ENCODE measurements around the gene PIGH.
A peak's percentile ranks its signal among the peaks of the same experiment; 100 is the strongest.
"Not testable (repeated sequence)": the region's sequence is repeated elsewhere in the genome, so short reads cannot be mapped to it uniquely, and the experiment has no call there.

PIGH gene

DNA sequence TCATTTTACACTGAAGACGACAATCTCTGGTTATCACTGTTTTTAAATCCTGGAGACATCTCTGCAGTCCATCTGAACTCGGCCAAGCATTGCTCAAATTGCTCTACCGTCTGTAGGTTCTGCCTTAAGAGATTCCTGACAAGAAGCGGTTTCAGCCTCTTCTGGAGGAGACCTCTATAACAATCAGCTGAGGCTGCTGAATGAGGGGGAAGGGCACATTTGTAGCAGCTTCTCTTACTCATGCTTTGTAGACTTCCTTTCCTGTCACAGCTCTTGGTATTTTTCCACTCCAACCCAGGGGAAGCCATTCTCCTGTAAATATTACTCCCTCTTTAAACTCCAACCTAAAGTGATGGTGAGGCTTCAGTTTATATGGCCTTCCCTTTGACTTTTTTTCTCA lies 22.6 kb upstream of the PIGH start:
- peaks cover 25% of the 10 kb centered on the region for H3K4me1 Mint-ChIP-seq
- H3K9me3 Mint-ChIP-seq: no peaks in the 10 kb centered on the region
- DNase-seq (ENCODE audit: low spot score in 2 of 2) (no peak), ATAC-seq (no peak)
- no peak overlapping the region for H3K27ac Mint-ChIP-seq
- no peak overlapping the region for H3K4me3 Mint-ChIP-seq
- peaks cover 12% of the 10 kb centered on the region for H3K36me3 Mint-ChIP-seq

DNA sequence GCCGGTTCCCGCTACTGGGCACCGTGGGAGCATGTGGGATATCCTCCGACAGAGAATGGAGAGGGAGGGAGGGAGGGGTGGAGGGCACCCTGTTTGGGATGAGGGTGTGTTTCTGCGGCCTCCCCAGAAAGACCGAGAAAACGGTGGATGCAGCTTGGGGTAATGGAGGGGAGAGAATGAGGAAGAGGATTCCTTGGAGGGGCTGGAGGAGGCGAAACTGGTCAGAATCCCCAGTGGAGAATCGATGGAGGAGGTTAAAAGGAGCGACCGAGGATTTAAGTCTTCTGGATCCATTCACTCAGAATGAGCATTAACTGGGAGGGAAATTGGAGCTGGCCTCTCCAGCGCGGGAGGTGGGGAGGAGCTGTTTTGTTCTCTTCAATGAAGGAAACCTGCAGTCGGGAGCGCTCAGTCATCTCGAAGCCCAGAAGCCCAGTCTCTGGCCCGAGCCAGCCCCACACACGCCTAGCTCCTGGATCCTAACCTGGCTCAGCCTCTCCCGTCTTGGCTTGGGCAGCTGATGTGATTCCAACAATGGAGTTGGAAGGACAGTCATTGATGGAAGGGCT lies 20.2 kb upstream of the PIGH start:
- H3K9me3 Mint-ChIP-seq: no peaks in the 10 kb centered on the region
- DNase-seq (ENCODE audit: low spot score in 2 of 2) (no peak), ATAC-seq (no peak)
- peak overlapping the region; percentile 88 for H3K27ac Mint-ChIP-seq
- peaks cover 25% of the 10 kb centered on the region for H3K4me1 Mint-ChIP-seq
- peaks cover 12% of the 10 kb centered on the region for H3K36me3 Mint-ChIP-seq
- peak overlapping the region; percentile 83 for H3K4me3 Mint-ChIP-seq

- ATAC-seq: peak; percentile 92
- Mint-ChIP-seq H3K9me3 (no peaks in the 10 kb centered on the region), H3K27ac (peak within 1 kb of the TSS; percentile 88), H3K4me1 (peaks cover 25% of the 10 kb centered on the region), H3K4me3 (peak within 1 kb of the TSS; percentile 83), H3K36me3 (peaks cover 12% of the 10 kb centered on the region)
- DNase-seq (ENCODE audit: low spot score in 2 of 2): peak; percentile 95 to 96
These were observed 19.6 kb upstream of the PIGH start, which contains the start of gene ARG2 for GRCh38 chr14:67619446-67620216. Gene ARG2 (plus strand): TSS chr14:67619920. CDS start chr14:67619978, 58 bp downstream.

- ATAC-seq: peak; percentile 57
- peak overlapping the region; percentile 88 for H3K27ac Mint-ChIP-seq
- H3K4me1 Mint-ChIP-seq: peaks cover 25% of the 10 kb centered on the region
- peaks cover 12% of the 10 kb centered on the region for H3K36me3 Mint-ChIP-seq
- DNase-seq (ENCODE audit: low spot score in 2 of 2): peak in 1 of 2 donors; percentile 52
- no peaks in the 10 kb centered on the region for H3K9me3 Mint-ChIP-seq
- peak overlapping the region; percentile 83 for H3K4me3 Mint-ChIP-seq
These were observed 18.6 kb upstream of the PIGH start for GRCh38 chr14:67618617-67619063.

DNA sequence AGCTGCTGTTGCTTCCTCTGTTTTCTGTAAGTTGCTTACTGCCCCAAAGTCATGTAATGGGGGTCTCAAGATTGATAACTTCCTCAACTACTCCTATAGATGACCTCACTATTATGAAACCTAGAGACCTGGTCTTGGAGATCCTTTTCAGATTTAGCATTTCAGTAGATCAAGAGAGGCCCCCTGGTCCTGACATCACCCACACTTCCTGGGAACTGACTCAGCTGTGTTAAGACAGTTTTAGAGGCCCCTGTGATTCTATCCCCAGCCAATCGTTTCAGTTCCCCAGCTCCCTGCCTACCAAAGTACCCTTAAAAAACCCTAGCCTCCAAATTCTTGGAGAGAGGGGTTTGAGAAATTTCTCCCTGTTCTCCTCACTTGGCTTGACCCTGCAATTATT lies 10.4 kb upstream of the PIGH start:
- H3K27ac Mint-ChIP-seq: no peak overlapping the region
- H3K9me3 Mint-ChIP-seq: no peaks in the 10 kb centered on the region
- no peak overlapping the region for H3K4me3 Mint-ChIP-seq
- H3K4me1 Mint-ChIP-seq: peaks cover 5% of the 10 kb centered on the region
- H3K36me3 Mint-ChIP-seq: no peaks in the 10 kb centered on the region
- DNase-seq (ENCODE audit: low spot score in 2 of 2) (no peak), ATAC-seq (peak; percentile 78)

- Mint-ChIP-seq H3K27ac (no peak overlapping the region), H3K36me3 (no peaks in the 10 kb centered on the region), H3K4me3 (no peak overlapping the region), H3K4me1 (peaks cover 5% of the 10 kb centered on the region), H3K9me3 (no peaks in the 10 kb centered on the region)
- no peak for ATAC-seq
- no peak for DNase-seq (ENCODE audit: low spot score in 2 of 2)
These were observed 9.7 kb upstream of the PIGH start for GRCh38 chr14:67609642-67610310.

GRCh38 chr14:67607646-67608045 lies 7.6 kb upstream of the PIGH start:
- Mint-ChIP-seq H3K9me3 (no peaks in the 10 kb centered on the region), H3K36me3 (no peaks in the 10 kb centered on the region), H3K4me1 (peaks cover 5% of the 10 kb centered on the region), H3K4me3 (no peak overlapping the region), H3K27ac (no peak overlapping the region)
- DNase-seq (ENCODE audit: low spot score in 2 of 2) (no peak), ATAC-seq (no peak)

DNA sequence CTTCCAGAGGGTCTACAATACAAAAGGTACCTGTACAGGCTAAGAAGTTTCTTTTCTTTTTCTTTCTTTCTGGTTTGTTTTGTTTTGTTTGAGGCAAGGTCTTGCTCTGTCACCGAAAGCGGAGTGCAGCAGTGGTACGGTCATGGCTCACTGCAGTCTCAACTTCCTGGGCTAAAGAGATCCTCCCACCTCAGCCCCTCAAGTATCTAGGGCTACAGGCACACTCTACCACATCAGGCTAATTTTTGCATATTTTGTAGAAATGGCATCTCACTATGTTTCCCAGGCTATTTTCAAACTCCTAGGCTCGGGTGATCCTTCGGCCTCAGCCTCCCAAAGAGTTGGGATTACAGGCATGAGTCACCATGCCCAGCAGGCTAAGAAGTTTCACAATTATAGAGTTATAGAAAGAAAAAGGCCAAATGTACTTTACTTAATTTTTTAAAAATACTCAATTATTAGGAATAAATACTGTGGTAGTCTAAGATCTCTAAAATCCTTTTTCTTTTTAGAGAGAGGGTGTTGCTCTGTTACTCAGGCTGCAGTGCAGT lies 3.0 kb upstream of the PIGH start:
- no peaks in the 10 kb centered on the region for H3K9me3 Mint-ChIP-seq
- ATAC-seq (no peak), DNase-seq (ENCODE audit: low spot score in 2 of 2) (no peak)
- H3K27ac Mint-ChIP-seq: no peak overlapping the region
- H3K4me1 Mint-ChIP-seq: peaks cover 8% of the 10 kb centered on the region
- H3K36me3 Mint-ChIP-seq: no peaks in the 10 kb centered on the region
- no peak overlapping the region for H3K4me3 Mint-ChIP-seq

DNA sequence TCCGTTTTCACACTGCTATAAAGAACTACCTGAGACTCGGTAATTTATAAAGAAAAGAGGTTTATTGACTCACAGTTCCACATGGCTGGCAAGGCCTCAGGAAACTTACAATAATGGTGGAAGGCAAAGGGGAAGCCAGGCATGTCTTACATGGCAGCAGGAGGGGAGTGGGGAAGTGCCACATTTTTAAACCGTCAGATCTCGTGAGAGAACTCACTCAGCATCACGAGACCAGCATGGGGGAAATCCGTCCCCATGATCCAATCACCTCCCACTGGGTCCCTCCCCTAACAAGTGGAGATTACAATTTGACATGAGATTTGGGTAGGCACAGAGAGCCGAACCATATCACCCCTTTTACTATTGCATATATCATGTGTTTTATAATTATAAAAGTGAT lies 2.0 kb upstream of the PIGH start:
- H3K27ac Mint-ChIP-seq: no peak overlapping the region
- H3K36me3 Mint-ChIP-seq: no peaks in the 10 kb centered on the region
- no peak overlapping the region for H3K4me3 Mint-ChIP-seq
- H3K4me1 Mint-ChIP-seq: peaks cover 16% of the 10 kb centered on the region
- DNase-seq (ENCODE audit: low spot score in 2 of 2): no peak
- H3K9me3 Mint-ChIP-seq: no peaks in the 10 kb centered on the region
- ATAC-seq: no peak

DNA sequence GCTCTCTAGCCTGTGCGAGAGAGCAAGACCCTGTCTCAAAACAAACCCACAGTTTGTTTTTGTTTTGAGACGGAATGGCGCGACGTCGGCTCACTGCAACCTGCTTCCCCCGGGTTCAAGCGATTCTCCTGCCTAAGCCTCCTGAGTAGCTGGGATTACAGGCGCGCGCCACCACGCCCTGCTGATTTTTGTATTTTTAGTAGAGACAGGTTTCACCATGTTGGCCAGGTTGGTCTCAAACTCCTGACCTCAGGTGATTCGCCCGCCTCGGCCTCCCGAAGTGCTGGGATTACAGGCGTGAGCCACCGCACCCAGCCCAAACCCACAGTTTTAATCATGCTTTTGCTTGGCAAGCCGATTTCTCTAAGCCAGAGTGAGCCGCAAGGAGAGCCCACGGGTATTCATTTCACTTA lies 500 bp upstream of the PIGH start:
- DNase-seq (ENCODE audit: low spot score in 2 of 2); H3K36me3 Mint-ChIP-seq; H3K9me3 Mint-ChIP-seq; ATAC-seq: not testable (repeated sequence)
- peak overlapping the region; percentile 88 for H3K27ac Mint-ChIP-seq
- H3K4me3 Mint-ChIP-seq: peak overlapping the region; percentile 88
- peaks cover 23% of the 10 kb centered on the region for H3K4me1 Mint-ChIP-seq

GRCh38 chr14:67595392-67595791 lies 4.7 kb downstream of the PIGH start:
- DNase-seq (ENCODE audit: low spot score in 2 of 2) (no peak), ATAC-seq (no peak)
- no peak overlapping the region for H3K27ac Mint-ChIP-seq
- H3K9me3 Mint-ChIP-seq: no peaks in the 10 kb centered on the region
- peaks cover 17% of the 10 kb centered on the region for H3K4me1 Mint-ChIP-seq
- peaks cover 43% of the 10 kb centered on the region for H3K36me3 Mint-ChIP-seq
- no peak overlapping the region for H3K4me3 Mint-ChIP-seq

GRCh38 chr14:67593650-67594049 lies 6.4 kb downstream of the PIGH start:
- Mint-ChIP-seq H3K36me3 (peaks cover 59% of the 10 kb centered on the region), H3K4me1 (peaks cover 17% of the 10 kb centered on the region)
- DNase-seq (ENCODE audit: low spot score in 2 of 2); H3K9me3 Mint-ChIP-seq; ATAC-seq; H3K27ac Mint-ChIP-seq; H3K4me3 Mint-ChIP-seq: not testable (repeated sequence)

- Mint-ChIP-seq H3K27ac (no peak overlapping the region), H3K4me1 (no peaks in the 10 kb centered on the region), H3K36me3 (peaks cover 60% of the 10 kb centered on the region), H3K9me3 (no peaks in the 10 kb centered on the region), H3K4me3 (no peak overlapping the region)
- no peak for DNase-seq (ENCODE audit: low spot score in 2 of 2)
- ATAC-seq: no peak
These were observed 10.8 kb downstream of the PIGH start for GRCh38 chr14:67589204-67589770.

- no peak overlapping the region for H3K4me3 Mint-ChIP-seq
- DNase-seq (ENCODE audit: low spot score in 2 of 2) (no peak), ATAC-seq (no peak)
- H3K9me3 Mint-ChIP-seq: no peaks in the 10 kb centered on the region
- H3K4me1 Mint-ChIP-seq: no peaks in the 10 kb centered on the region
- peaks cover 30% of the 10 kb centered on the region for H3K36me3 Mint-ChIP-seq
- peak overlapping the region; percentile 35 for H3K27ac Mint-ChIP-seq
These were observed 13.7 kb downstream of the PIGH start for GRCh38 chr14:67586369-67586768.

GRCh38 chr14:67584978-67585377 lies 15.1 kb downstream of the PIGH start:
- Mint-ChIP-seq H3K4me3 (no peak overlapping the region), H3K4me1 (no peaks in the 10 kb centered on the region), H3K9me3 (no peaks in the 10 kb centered on the region), H3K27ac (no peak overlapping the region), H3K36me3 (peaks cover 16% of the 10 kb centered on the region)
- ATAC-seq: no peak
- no peak for DNase-seq (ENCODE audit: low spot score in 2 of 2)

All from stimulated activated effector memory CD8-positive, alpha-beta T cell treated with anti-CD3 and anti-CD28 coated beads, Interleukin-12 subunit alpha, Interleukin-12 subunit beta, amount 100 ng/mL, for 72 hours (primary cell).